HCT116 (cell line): ENCODE data around the gene IZUMO4. TPM values are rescaled to one million over a fixed set of nuclear protein-coding genes. Genes with fewer than 3 reads are reported as not detected.

Source experiments
- ATAC-seq: fragments of 200-7000 bp; cut with Tn5 transposase; 2 replicates; pipeline ENCODE4 v1.9.1; 2020; ENCODE audit warnings: mild to moderate bottlenecking, moderate library complexity
- BruUV-seq: library from RNA; stranded (reverse); fragments of 400-500 nt; replicated peaks from 2 replicates; lab custom pipeline; 2021; lab: Mats Ljungman, UMichigan
- CTCF ChIA-PET: fragments of 300-600 bp; sonication (Branson Sonifier 250); formaldehyde crosslinking; loops from one replicate; lab custom pipeline; 2021; ENCODE audit warnings: antibody characterized with exemption; lab: Charles Lee
- POLR2A ChIA-PET: fragments of 300-600, 350-600 bp; sonication (Branson Sonifier 250); formaldehyde crosslinking; loops from one replicate; lab custom pipeline; 2021; ENCODE audit warnings: antibody characterized with exemption; lab: Charles Lee
- RAD21 ChIA-PET, 2 experiments: fragments of 300-600 bp; sonication (Branson Sonifier 250); formaldehyde crosslinking; loops; one replicate each; lab custom pipeline; 2023; ENCODE audit warnings: low total read pairs in 2 of 2; ENCODE audit not compliant: uncharacterized antibody in 2 of 2, unreplicated experiment in 2 of 2, low non-redundant PET in 1 of 2; lab: Charles Lee
- DNase-seq: peaks from one replicate; pipeline ENCODE4 v3.0.0-alpha.2; 2010; ENCODE audit warnings: low read depth, low spot score
- H2AFZ ChIP-seq: fragments of 200-600 bp; shearing (Covaris generic), sonication (generic); 2 replicates; pipeline ENCODE4 v1.6.1; 2017; ENCODE audit warnings: low read depth, mixed run types, mixed read lengths, antibody characterized with exemption, low read length; ENCODE audit not compliant: poor library complexity, severe bottlenecking
- H3K27ac ChIP-seq: 2 replicates; pipeline ENCODE4 v1.5.1; 2012; ENCODE audit warnings: low read depth, low read length
- H3K27me3 ChIP-seq: fragments of 200-600 bp; sonication (generic); 2 replicates; pipeline ENCODE4 v1.6.1; 2016; ENCODE audit warnings: mixed run types, low read length, mixed read lengths; ENCODE audit not compliant: insufficient read depth
- H3K36me3 ChIP-seq, 2 experiments: fragments of 200-500 bp in 1 of 2; fragments of 200-600 bp in 1 of 2; sonication (Bioruptor generic) in 1 of 2; sonication (generic) in 1 of 2; 2 replicates each; pipeline versions ENCODE4 v1.5.1 to v1.6.1; 2014 to 2016; ENCODE audit warnings: low read length in 2 of 2, inconsistent platforms in 1 of 2, mixed read lengths in 1 of 2, mixed run types in 1 of 2; ENCODE audit not compliant: insufficient read depth in 2 of 2, control insufficient read depth in 1 of 2
- H3K4me1 ChIP-seq, 2 experiments: fragments of 200-600 bp in 1 of 2; sonication (generic) in 1 of 2; 2 replicates each; pipeline versions ENCODE4 v1.5.1 to v1.6.1; 2012 to 2017; ENCODE audit warnings: low read length in 2 of 2, inconsistent platforms in 1 of 2, mild to moderate bottlenecking in 1 of 2, mixed read lengths in 1 of 2, mixed run types in 1 of 2, moderate library complexity in 1 of 2; ENCODE audit not compliant: insufficient read depth in 2 of 2, control insufficient read depth in 1 of 2
- H3K4me2 ChIP-seq: fragments of 200-600 bp; sonication (generic); 2 replicates; pipeline ENCODE4 v1.6.1; 2017; ENCODE audit warnings: mixed run types, low read length, mixed read lengths
- H3K4me3 ChIP-seq, 2 experiments: fragments of 200-600 bp in 1 of 2; sonication (generic) in 1 of 2; replicated peaks in 1 of 2; 2 replicates each; pipeline ENCODE4 v1.5.1; 2011 to 2016; ENCODE audit warnings: low read length in 2 of 2, control low read depth in 1 of 2, low read depth in 1 of 2, mild to moderate bottlenecking in 1 of 2, mixed read lengths in 1 of 2, mixed run types in 1 of 2
- H3K79me2 ChIP-seq: fragments of 200-600 bp; sonication (generic); 2 replicates; pipeline ENCODE4 v1.6.1; 2017; ENCODE audit warnings: mild to moderate bottlenecking, mixed run types, low read length, moderate library complexity, mixed read lengths; ENCODE audit not compliant: insufficient read depth
- H3K9ac ChIP-seq: fragments of 200-600 bp; sonication (generic); 2 replicates; pipeline ENCODE4 v1.6.1; 2016; ENCODE audit warnings: low read length, mixed read lengths
- H3K9me2 ChIP-seq: fragments of 200-600 bp; sonication (generic), shearing (Covaris generic); 2 replicates; pipeline ENCODE4 v1.6.1; 2017; ENCODE audit warnings: mixed run types, mild to moderate bottlenecking, moderate library complexity; ENCODE audit not compliant: insufficient read depth
- H3K9me3 ChIP-seq, 2 experiments: fragments of 200-500 bp in 1 of 2; fragments of 200-600 bp in 1 of 2; sonication (Bioruptor generic) in 1 of 2; sonication (generic) in 1 of 2; 2 replicates each; pipeline ENCODE4 v1.6.1; 2014 to 2017; ENCODE audit warnings: low read length in 2 of 2, mixed read lengths in 2 of 2, inconsistent platforms in 1 of 2, low read depth in 1 of 2, mild to moderate bottlenecking in 1 of 2, mixed run types in 1 of 2, moderate library complexity in 1 of 2; ENCODE audit not compliant: control insufficient read depth in 1 of 2, insufficient read depth in 1 of 2
- H4K20me1 ChIP-seq: fragments of 200-600 bp; sonication (generic), shearing (Covaris generic); 2 replicates; pipeline ENCODE4 v1.6.1; 2017; ENCODE audit warnings: mixed run types, mild to moderate bottlenecking, moderate library complexity; ENCODE audit not compliant: insufficient read depth
- CEBPB ChIP-seq: IDR thresholded peaks from 2 replicates; pipeline ENCODE4 v1.6.1; 2012; ENCODE audit warnings: low read depth
- ELF1 ChIP-seq: IDR thresholded peaks from 2 replicates; pipeline ENCODE4 v1.6.1; 2012; ENCODE audit warnings: low read depth, borderline replicate concordance
- EZH2 ChIP-seq: fragments of 200-600 bp; sonication (generic); IDR thresholded peaks from 2 replicates; pipeline ENCODE4 v1.6.1; 2017; ENCODE audit warnings: antibody characterized with exemption, mixed run types
- EZH2phosphoT487 ChIP-seq: fragments of 200-600 bp; IDR thresholded peaks from 2 replicates; pipeline ENCODE4 v1.6.1; 2018; ENCODE audit warnings: antibody characterized with exemption, borderline replicate concordance
- POLR2A ChIP-seq: IDR thresholded peaks from 2 replicates; pipeline ENCODE4 v1.7.0; 2011; ENCODE audit warnings: borderline replicate concordance; ENCODE audit not compliant: insufficient read depth, insufficient read length; ENCODE audit errors: extremely low read depth
- POLR2AphosphoS5 ChIP-seq: IDR thresholded peaks from 2 replicates; pipeline ENCODE4 v1.6.1; 2011; ENCODE audit warnings: mild to moderate bottlenecking, low read depth, low read length, moderate library complexity
- RAD21 ChIP-seq: IDR thresholded peaks from 2 replicates; pipeline ENCODE4 v1.6.1; 2012; ENCODE audit warnings: low read depth, mild to moderate bottlenecking
- SIN3A ChIP-seq: IDR thresholded peaks from 2 replicates; pipeline ENCODE4 v1.6.1; 2012; ENCODE audit warnings: low read depth
- SP1 ChIP-seq: IDR thresholded peaks from 2 replicates; pipeline ENCODE4 v1.6.1; 2012; ENCODE audit warnings: low read depth
- SRF ChIP-seq: IDR thresholded peaks from 2 replicates; pipeline ENCODE4 v1.6.1; 2012; ENCODE audit warnings: low read depth
- YY1 ChIP-seq: IDR thresholded peaks from 2 replicates; pipeline ENCODE4 v1.6.1; 2011; ENCODE audit warnings: low read length, low read depth, moderate library complexity, mild to moderate bottlenecking; ENCODE audit not compliant: insufficient replicate concordance; ENCODE audit errors: extremely low read depth
- ZFX ChIP-seq: fragments of 450-650 bp; IDR thresholded peaks from 2 replicates; pipeline ENCODE4 v1.6.1; 2017
- ZNF274 ChIP-seq: fragments of 200-500 bp; sonication (Bioruptor generic); IDR thresholded peaks from 2 replicates; pipeline ENCODE4 v1.6.1; 2014; ENCODE audit warnings: mild to moderate bottlenecking, low read depth, low read length, inconsistent platforms
- intact Hi-C: fragments of 100-400 bp; cut with micrococcal nuclease; formaldehyde crosslinking; loops from 2 replicates; pipeline ENCODE4 v1.10.0; 2022
- total RNA-seq: library from RNA; stranded (reverse); gene quantifications from one replicate; pipeline ENCODE4 v1.2.1, GENCODE V29; 2021; ENCODE audit not compliant: unreplicated experiment
- TF ChIP-seq, protein P1 (sequence below): IDR thresholded peaks from 2 replicates; pipeline ENCODE4 v1.6.1; 2012
- TF ChIP-seq, protein P2 (sequence below): IDR thresholded peaks from 2 replicates; pipeline ENCODE4 v1.6.1; 2012

The IZUMO4 gene
- total RNA-seq, 1 experiment from 2014 or later, result 6.1 TPM

DNA sequence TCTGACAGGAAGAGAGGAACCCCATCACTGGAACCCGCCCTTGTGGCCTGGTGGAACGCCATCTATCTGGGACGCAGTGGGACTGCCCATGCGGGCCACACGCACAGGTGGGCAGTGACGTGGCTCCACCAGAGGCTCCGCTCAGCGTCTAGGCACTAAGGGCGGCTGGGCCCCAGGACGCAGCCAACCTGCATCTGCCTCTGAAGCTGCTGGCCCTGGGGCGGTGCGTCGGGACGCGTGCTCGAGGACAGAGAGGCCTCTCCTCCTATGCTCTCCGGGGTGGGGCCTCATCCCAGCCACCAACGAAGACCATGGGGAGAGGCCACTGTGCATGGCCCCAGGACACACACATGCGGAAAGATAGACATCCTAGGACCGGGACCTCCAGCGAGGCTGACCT, 18.1 kb downstream of the IZUMO4 start:
- no peaks in the 10 kb centered on the region for H3K4me1 ChIP-seq
- H3K4me2 ChIP-seq, result no peak overlapping the region
- ATAC-seq, result no peak
- intact Hi-C loops, result no loop called here
- no peaks in the 10 kb centered on the region for H3K9me3 ChIP-seq
- CTCF ChIA-PET, result no interaction called here
- no peak overlapping the region for H3K9ac ChIP-seq
- no peaks in the 10 kb centered on the region for H3K79me2 ChIP-seq
- no peaks in the 10 kb centered on the region for H4K20me1 ChIP-seq
- POLR2A ChIA-PET, result no interaction called here
- H2AFZ ChIP-seq, result no peak overlapping the region
- H3K36me3 ChIP-seq, result peaks cover 33 to 42% of the 10 kb centered on the region in 2 experiments; a peak in 3 of 4 replicates
- H3K9me2 ChIP-seq, result no peaks in the 10 kb centered on the region
- H3K27ac ChIP-seq, result no peak overlapping the region
- TF ChIP-seq RAD21 (no peak), POLR2A (no peak), SIN3A (no peak), SP1 (no peak), SRF (no peak), CEBPB (no peak), POLR2AphosphoS5 (no peak), YY1 (no peak), EZH2phosphoT487 (no peak), EZH2 (no peak)
- TF ChIP-seq, protein P1, sequence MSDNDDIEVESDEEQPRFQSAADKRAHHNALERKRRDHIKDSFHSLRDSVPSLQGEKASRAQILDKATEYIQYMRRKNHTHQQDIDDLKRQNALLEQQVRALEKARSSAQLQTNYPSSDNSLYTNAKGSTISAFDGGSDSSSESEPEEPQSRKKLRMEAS, result no peak
- H3K27me3 ChIP-seq, result no peaks in the 10 kb centered on the region
- RAD21 ChIA-PET, result no interaction called here
- DNase-seq, result no peak
- H3K4me3 ChIP-seq, result no peak overlapping the region
- BruUV-seq, result no TSS peak

DNA sequence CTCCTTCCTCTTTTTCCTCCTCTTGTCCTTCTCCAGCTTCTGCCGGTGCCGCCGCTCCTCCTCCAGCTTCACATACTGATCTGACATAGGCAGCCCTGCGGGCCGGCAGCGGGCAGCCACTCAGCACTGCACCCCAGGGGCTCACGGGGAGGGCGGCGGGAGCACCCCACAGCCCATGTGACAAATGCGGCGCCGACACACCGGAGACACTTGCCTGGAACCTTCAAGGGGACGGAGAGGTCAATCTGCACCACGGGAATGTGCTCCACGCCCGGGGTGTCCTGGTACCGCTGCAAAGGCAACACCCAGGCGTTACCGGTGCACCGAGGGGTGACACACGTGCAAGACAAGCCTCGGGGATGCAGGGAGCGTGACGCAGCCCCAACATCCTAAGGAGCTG, 18.6 kb downstream of the IZUMO4 start:
- DNase-seq (no peak), ATAC-seq (no peak)
- no peaks in the 10 kb centered on the region for H4K20me1 ChIP-seq
- ChIA-PET RAD21 (no interaction called here), CTCF (no interaction called here), POLR2A (no interaction called here)
- no peaks in the 10 kb centered on the region for H3K27me3 ChIP-seq
- peaks cover 33 to 42% of the 10 kb centered on the region in 2 experiments; a peak in 3 of 4 replicates for H3K36me3 ChIP-seq
- no TSS peak for BruUV-seq
- H3K4me2 ChIP-seq, result no peak overlapping the region
- no peaks in the 10 kb centered on the region for H3K79me2 ChIP-seq
- no peak overlapping the region for H3K4me3 ChIP-seq
- H3K9me3 ChIP-seq, result no peaks in the 10 kb centered on the region
- H3K9ac ChIP-seq, result no peak overlapping the region
- intact Hi-C loops, result no loop called here
- no peak overlapping the region for H3K27ac ChIP-seq
- H2AFZ ChIP-seq, result no peak overlapping the region
- TF ChIP-seq EZH2phosphoT487, result no peak
- TF ChIP-seq, protein P2, sequence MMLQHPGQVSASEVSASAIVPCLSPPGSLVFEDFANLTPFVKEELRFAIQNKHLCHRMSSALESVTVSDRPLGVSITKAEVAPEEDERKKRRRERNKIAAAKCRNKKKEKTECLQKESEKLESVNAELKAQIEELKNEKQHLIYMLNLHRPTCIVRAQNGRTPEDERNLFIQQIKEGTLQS, result no peak
- TF ChIP-seq ELF1, result no peak
- TF ChIP-seq POLR2AphosphoS5, result no peak
- no peak for TF ChIP-seq ZFX
- TF ChIP-seq ZNF274, result no peak
- TF ChIP-seq POLR2A, result no peak
- no peaks in the 10 kb centered on the region for H3K9me2 ChIP-seq
- H3K4me1 ChIP-seq, result no peaks in the 10 kb centered on the region
